22Rv1 (cell line): Measurements from ENCODE around the gene RPL13A.

Experiments
- H3K27ac ChIP-seq: fragments of 450-650 bp; 2 replicates; pipeline ENCODE4 v1.5.1; 2017
- ZFX ChIP-seq: fragments of 450-650 bp; IDR thresholded peaks from 2 replicates; pipeline ENCODE4 v1.6.1; 2017; ENCODE audit warnings: antibody characterized with exemption, borderline replicate concordance
- TF ChIP-seq, protein P1 (sequence below): fragments of 450-650 bp; IDR thresholded peaks from 2 replicates; pipeline ENCODE4 v1.5.1; 2017; ENCODE audit warnings: mild to moderate bottlenecking

Gene RPL13A

DNA sequence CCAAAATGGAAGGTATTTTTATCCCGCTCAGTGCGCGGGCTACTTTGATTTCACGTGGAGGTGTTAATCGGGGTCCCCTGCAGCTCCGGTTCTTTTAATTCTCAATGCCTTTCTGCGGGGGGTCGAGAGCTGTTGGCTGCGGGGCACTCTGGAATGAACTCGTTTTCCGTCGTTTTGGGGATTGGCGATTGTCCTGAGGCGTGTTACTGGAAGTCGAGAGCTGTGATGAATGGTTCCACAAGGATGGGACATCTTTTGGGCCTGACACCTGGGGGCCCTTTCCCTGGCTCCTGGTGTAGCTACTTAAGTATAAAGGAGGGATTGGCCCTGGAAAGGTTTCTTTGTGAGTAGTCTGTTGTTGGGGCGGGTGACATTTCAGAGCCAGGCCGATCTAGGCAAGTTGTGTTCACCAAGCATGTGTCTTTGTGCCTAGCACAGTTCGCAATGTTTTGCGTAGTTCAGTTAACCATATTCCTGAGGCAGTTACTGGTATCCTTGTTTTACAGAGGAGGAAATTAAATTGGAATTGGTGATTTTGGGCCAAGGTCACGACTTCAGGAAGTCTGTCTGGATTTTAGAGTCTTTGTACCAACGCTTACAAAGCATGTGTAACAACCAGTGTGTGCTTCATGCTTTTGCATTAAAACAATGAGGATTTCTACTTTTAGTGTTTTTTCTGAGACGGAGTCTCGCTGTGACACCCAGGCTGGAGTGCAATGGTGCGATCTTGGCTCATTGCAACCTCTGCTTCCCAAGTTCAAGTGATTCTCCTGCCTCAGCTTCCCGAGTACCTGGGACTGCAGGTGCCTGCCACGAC is 846 bp downstream of the RPL13A start:
- TF ChIP-seq, protein P1, sequence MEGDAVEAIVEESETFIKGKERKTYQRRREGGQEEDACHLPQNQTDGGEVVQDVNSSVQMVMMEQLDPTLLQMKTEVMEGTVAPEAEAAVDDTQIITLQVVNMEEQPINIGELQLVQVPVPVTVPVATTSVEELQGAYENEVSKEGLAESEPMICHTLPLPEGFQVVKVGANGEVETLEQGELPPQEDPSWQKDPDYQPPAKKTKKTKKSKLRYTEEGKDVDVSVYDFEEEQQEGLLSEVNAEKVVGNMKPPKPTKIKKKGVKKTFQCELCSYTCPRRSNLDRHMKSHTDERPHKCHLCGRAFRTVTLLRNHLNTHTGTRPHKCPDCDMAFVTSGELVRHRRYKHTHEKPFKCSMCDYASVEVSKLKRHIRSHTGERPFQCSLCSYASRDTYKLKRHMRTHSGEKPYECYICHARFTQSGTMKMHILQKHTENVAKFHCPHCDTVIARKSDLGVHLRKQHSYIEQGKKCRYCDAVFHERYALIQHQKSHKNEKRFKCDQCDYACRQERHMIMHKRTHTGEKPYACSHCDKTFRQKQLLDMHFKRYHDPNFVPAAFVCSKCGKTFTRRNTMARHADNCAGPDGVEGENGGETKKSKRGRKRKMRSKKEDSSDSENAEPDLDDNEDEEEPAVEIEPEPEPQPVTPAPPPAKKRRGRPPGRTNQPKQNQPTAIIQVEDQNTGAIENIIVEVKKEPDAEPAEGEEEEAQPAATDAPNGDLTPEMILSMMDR, result no peak
- no peak for TF ChIP-seq ZFX
- H3K27ac ChIP-seq, result peak overlapping the region; percentile 98

DNA sequence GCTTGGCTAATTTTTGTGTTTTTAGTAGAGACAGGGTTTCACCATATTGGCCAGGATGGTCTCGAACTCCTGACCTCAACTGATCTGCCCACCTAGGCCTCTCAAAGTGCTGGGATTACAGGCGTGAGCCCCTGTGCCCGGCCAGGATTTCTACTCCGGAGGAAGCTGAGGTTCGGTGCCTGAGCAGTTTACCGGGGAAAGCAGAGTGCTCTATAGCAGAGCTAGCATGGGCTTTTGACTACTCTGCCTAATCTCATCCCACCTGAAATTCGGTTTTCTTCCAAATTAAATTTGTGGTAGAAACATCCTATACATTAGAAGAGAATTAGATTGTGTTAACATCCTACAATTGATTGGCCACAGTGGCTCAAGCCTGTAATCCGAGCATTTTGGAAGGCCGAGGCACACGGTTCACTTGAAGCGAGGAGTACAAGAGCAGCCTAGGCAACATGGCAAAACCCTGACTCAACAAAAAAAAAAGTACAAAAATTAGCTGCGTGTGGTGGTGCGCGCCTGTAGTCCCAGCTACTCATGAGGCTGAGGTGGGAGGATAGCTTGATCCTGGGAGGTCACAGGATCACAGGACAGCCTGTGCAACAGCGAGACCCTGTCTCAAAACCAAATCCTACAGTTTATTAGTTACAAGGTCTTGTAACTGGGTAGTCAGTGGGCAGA is 1.6 kb downstream of the RPL13A start:
- peak overlapping the region; percentile 98 for H3K27ac ChIP-seq

DNA sequence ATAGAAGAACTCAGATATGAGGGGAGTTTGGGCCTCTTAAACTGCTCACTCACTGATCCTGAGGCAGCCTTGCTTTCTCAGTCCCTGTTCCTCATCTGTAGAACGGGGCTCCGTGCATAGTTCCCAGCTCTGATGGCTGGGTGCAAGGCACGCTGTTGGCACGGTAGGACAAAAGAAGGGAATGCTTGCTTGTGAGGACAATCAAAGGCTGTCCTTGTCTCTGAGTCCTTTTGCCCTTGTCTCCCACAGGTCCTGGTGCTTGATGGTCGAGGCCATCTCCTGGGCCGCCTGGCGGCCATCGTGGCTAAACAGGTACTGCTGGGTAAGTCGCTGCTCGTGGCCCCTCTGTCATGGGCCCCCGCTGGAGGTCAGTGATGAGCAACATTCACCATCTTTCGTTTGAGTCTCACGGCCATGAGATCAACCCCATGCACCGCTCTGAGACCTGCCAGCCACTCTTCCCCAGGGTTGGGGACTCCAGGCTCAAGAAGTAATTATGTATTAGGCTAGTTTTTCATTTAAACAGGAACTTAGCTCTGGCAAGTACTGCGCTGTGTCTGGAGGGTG is 2.3 kb downstream of the RPL13A start:
- TF ChIP-seq, protein P1, result 0 out of 2 replicates have a peak, but pooled peaks have one; percentile 4
- no peak for TF ChIP-seq ZFX
- peak overlapping the region; percentile 98 for H3K27ac ChIP-seq

More for the DNA sequence above, 1.6 kb downstream of the RPL13A start:
- TF ChIP-seq, protein P1, result no peak
- no peak for TF ChIP-seq ZFX

DNA sequence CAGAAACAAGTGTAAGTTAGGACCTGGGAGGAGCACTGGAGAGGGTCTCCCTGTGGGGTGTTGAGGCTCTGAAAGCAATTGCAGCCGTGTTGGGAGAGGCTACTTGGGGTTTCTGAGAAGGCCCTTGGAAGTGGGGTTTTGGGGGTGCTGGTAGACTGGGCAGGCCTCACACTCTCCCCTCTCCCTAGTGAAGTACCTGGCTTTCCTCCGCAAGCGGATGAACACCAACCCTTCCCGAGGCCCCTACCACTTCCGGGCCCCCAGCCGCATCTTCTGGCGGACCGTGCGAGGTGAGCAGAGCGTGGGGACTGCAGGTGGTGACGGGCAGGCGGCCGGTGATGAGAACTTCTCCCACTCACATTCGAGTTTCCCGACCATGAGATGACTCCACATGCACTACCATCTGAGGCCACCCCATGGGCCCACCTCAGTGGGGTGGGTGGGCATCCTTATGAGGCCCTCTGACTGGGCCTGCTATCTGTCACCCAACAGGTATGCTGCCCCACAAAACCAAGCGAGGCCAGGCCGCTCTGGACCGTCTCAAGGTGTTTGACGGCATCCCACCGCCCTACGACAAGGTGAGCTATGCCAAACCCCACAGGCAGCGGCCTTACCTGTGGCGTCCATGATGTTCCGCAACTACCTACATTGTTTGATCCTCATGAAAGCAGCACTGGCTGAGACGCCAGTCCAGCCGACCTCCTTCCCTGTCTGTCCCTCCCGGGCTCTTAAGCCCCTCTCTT is 3.0 kb downstream of the RPL13A start:
- peak overlapping the region; percentile 98 for H3K27ac ChIP-seq
- TF ChIP-seq, protein P1, result no peak
- no peak for TF ChIP-seq ZFX

DNA sequence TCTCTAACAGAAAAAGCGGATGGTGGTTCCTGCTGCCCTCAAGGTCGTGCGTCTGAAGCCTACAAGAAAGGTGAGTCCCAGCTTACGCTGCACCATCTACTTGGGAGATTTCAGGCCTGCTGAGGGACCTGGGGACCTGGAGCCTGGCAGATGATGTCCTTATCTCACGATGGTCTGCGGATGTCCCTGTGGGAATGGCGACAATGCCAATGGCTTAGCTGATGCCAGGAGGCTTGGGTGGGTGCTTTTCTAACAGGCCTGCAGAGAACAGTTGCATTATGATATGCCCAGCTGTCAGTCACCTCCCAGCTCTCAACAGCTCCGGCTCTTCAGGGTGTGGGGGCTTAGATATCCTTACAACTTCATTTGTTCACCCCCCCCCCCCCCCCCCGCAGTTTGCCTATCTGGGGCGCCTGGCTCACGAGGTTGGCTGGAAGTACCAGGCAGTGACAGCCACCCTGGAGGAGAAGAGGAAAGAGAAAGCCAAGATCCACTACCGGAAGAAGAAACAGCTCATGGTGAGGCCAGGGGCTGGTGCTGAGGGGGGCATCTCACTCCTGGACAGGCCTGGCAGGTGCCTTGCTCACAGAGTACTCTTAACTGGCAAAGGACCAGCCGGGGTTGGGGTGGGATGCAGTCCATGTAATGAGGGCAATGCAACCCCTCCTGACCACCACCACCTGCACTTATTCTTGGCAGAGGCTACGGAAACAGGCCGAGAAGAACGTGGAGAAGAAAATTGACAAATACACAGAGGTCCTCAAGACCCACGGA is 3.8 kb downstream of the RPL13A start:
- H3K27ac ChIP-seq, result peak overlapping the region; percentile 98
- TF ChIP-seq ZFX, result no peak
- TF ChIP-seq, protein P1, result no peak

DNA sequence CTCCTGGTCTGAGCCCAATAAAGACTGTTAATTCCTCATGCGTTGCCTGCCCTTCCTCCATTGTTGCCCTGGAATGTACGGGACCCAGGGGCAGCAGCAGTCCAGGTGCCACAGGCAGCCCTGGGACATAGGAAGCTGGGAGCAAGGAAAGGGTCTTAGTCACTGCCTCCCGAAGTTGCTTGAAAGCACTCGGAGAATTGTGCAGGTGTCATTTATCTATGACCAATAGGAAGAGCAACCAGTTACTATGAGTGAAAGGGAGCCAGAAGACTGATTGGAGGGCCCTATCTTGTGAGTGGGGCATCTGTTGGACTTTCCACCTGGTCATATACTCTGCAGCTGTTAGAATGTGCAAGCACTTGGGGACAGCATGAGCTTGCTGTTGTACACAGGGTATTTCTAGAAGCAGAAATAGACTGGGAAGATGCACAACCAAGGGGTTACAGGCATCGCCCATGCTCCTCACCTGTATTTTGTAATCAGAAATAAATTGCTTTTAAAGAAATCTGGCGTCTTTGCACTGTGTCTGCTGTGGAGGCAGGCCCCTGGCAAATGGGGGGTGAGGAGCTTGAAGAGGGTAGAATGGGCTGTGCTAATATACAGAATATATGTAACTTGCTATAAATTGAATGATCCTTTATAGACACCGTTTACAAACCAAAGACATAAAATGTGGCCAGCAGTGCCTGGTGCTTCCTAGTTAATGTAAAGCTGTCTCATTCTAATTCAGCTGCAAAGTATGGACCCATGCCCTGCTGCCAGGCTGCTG is 4.6 kb downstream of the RPL13A start:
- peak overlapping the region; percentile 98 for H3K27ac ChIP-seq
- TF ChIP-seq, protein P1, result no peak
- no peak for TF ChIP-seq ZFX
